Testis (tissue), 3 donors: ENCODE measurements around the gene SURF2. TPM values are rescaled to one million over a fixed set of nuclear protein-coding genes. Genes with fewer than 3 reads are reported as not detected.

Source experiments
- DNase-seq: peaks from one replicate; pipeline ENCODE4 v3.0.0-alpha.2; 2019
- H3K27ac ChIP-seq, 2 donors: fragments of 200-600 bp; sonication (generic); one replicate each; pipeline ENCODE4 v1.5.1; 2019
- H3K27me3 ChIP-seq: fragments of 200-600 bp; sonication (generic); one replicate; pipeline ENCODE4 v1.5.1; 2019
- H3K36me3 ChIP-seq: fragments of 200-600 bp; sonication (generic); one replicate; pipeline ENCODE4 v1.5.1; 2017; ENCODE audit warnings: low read depth; ENCODE audit errors: missing control alignments
- H3K4me1 ChIP-seq: fragments of 200-600 bp; sonication (generic); one replicate; pipeline ENCODE4 v1.5.1; 2019
- H3K4me3 ChIP-seq, 2 donors: fragments of 200-600 bp; sonication (generic); one replicate each; pipeline ENCODE4 v1.5.1; 2017 to 2019
- H3K9me3 ChIP-seq: fragments of 200-600 bp; sonication (generic); one replicate; pipeline ENCODE4 v1.5.1; 2017
- POLR2A ChIP-seq: fragments of 450-650 bp; IDR thresholded peaks from one replicate; pipeline ENCODE4 v1.6.1; 2017; ENCODE audit warnings: antibody characterized with exemption, mild to moderate bottlenecking, moderate library complexity
- WGBS, 2 donors: methylation state at CpG; one replicate each; pipeline ENCODE4 v1.1.5; 2018; 5-methylcytosine and 5-hydroxymethylcytosine counted together
- intact Hi-C: fragments of 100-400 bp; cut with DNase I; formaldehyde crosslinking; loops from one replicate; pipeline ENCODE4 v1.15.1; 2023; ENCODE audit warnings: low total_unique reads
- polyA plus RNA-seq: library from polyadenylated mRNA; stranded (reverse); fragments of 350-450 nt; fragmentation: Illumina TruSeq; extraction: RNeasy Lipid Tissue Mini Kit (QIAGEN cat#74804); gene quantifications from one replicate; pipeline ENCODE4 v1.2.3, GENCODE V29; 2014; ENCODE audit warnings: low read depth, low replicate concordance; ENCODE audit not compliant: insufficient read depth
- total RNA-seq, 2 donors: library from RNA; depleted of rRNA; stranded (reverse); fragments of >200 nt; gene quantifications; one replicate each; pipeline ENCODE4 v1.2.3, GENCODE V29; 2016
- TF ChIP-seq, protein P1 (sequence below), 3 experiments: fragments of 450-650 bp in 2 of 3; fragments of 200-600 bp in 1 of 3; sonication (generic) in 1 of 3; IDR thresholded peaks; one replicate each; pipeline ENCODE4 v1.5.1; 2016 to 2019; ENCODE audit warnings: antibody characterized with exemption in 3 of 3, mild to moderate bottlenecking in 2 of 3, moderate library complexity in 1 of 3

Gene SURF2
- total and polyA plus RNA-seq, 3 donors from 2014 or later: 103 to 160 (median 121) TPM

DNA sequence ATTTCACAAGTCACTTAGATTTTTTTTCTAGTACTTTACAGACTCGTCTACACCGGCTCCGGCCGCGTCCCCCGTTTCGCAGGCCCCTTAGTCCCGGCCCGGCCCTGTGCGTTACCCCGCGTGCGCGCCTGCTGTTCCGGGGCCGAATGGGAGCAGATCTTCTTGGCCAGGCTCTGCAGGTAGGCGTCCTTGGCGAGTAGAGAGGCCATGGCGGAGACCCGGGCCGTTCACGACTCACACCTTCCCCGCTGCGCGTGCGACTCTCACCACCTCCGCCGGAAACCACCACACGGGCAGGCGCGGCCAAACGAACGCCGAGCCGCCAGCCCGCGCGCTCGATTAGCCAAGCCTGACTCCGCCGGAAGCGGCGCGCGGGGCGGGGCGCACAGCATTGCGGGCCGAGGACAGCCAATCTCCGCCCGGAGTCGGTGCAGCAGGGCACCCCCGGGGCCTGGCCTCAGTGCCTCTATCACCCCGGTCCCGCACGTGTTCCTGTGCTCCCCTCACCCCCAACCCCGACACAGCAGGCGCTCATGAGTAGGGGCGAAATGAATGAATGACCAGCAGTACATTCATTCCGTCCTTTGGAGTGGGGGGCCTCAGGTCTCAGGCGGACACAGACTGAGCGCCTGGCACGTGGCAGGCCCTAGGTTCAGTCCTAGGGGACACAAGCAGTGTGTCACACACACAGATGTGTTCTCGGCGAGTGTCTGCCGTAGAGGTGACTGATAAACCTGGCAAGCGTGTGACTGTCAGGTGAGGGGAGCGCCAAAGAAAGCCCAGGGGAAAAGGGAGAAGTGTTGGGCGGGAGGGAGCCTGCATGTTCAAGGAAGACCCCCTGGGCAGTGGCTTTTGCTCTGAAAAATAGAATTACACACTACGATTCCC, 20.2 kb upstream of the SURF2 start, which contains the start of gene SURF6:
TSS of gene SURF6 (minus strand) at position 265 of the 888 bp plus-strand sequence. CDS start at position 209, 56 bp downstream.
- H3K9me3 ChIP-seq: no peaks in the 10 kb centered on the region
- H3K4me1 ChIP-seq: peaks cover 13% of the 10 kb centered on the region
- no peaks in the 10 kb centered on the region for H3K27me3 ChIP-seq
- TF ChIP-seq POLR2A: no peak
- TF ChIP-seq, protein P1, sequence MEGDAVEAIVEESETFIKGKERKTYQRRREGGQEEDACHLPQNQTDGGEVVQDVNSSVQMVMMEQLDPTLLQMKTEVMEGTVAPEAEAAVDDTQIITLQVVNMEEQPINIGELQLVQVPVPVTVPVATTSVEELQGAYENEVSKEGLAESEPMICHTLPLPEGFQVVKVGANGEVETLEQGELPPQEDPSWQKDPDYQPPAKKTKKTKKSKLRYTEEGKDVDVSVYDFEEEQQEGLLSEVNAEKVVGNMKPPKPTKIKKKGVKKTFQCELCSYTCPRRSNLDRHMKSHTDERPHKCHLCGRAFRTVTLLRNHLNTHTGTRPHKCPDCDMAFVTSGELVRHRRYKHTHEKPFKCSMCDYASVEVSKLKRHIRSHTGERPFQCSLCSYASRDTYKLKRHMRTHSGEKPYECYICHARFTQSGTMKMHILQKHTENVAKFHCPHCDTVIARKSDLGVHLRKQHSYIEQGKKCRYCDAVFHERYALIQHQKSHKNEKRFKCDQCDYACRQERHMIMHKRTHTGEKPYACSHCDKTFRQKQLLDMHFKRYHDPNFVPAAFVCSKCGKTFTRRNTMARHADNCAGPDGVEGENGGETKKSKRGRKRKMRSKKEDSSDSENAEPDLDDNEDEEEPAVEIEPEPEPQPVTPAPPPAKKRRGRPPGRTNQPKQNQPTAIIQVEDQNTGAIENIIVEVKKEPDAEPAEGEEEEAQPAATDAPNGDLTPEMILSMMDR (IDR thresholded peaks at IDR 0.05): peak in 1 of 3 experiments; percentile 32
- H3K36me3 ChIP-seq: no peaks in the 10 kb centered on the region
- peak within 1 kb of the TSS in 1 of 2 donors; percentile 71 for H3K27ac ChIP-seq
- H3K4me3 ChIP-seq: peak within 1 kb of the TSS; percentile 84 to 87
- WGBS, 2 donors: 4% methylated on average over 32 to 54 of the region's 70 CpGs
- peak; percentile 94 for DNase-seq
- intact Hi-C loops: no loop called here

DNA sequence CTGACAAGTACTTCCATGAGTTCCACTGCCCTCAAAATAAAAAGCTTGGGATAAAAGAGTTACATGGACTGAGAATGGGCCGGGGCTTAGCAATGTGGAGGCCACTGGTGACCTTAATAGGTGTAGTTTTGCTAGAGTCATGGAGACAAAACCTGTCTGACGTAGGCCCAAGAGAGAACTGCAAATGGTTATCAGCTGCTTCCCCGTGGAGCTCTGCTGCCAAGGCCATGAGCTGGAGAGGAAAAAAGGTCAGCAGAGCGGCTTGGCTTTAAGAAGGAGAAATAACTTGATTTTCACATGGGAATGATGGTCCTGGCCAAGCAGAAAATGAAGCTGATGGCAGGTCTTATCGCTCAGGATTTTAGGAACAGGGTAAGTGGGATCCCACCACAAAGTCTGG, 16.7 kb upstream of the SURF2 start:
- Histone ChIP-seq H3K27me3 (no peaks in the 10 kb centered on the region), H3K36me3 (no peaks in the 10 kb centered on the region), H3K9me3 (no peaks in the 10 kb centered on the region), H3K4me1 (peaks cover 12% of the 10 kb centered on the region), H3K27ac (peak overlapping the region in 1 of 2 donors; percentile 25), H3K4me3 (no peak overlapping the region)
- no peak for TF ChIP-seq POLR2A
- TF ChIP-seq, protein P1 (IDR thresholded peaks at IDR 0.05): no peak
- WGBS, 2 donors: 41 to 48% methylated on average over 5 of the region's 5 CpGs
- DNase-seq: no peak
- intact Hi-C loops: no loop called here

GRCh38 chr9:133340256-133340655, 16.1 kb upstream of the SURF2 start:
- Histone ChIP-seq H3K27ac (no peak overlapping the region), H3K9me3 (no peaks in the 10 kb centered on the region), H3K4me1 (peaks cover 6% of the 10 kb centered on the region), H3K4me3 (no peak overlapping the region), H3K36me3 (no peaks in the 10 kb centered on the region), H3K27me3 (no peaks in the 10 kb centered on the region)
- no peak for TF ChIP-seq POLR2A
- TF ChIP-seq, protein P1 (IDR thresholded peaks at IDR 0.05): no peak
- DNase-seq: no peak
- intact Hi-C loops: no loop called here
- 74 to 80% methylated on average over 3 of the region's 3 CpGs for WGBS, 2 donors

DNA sequence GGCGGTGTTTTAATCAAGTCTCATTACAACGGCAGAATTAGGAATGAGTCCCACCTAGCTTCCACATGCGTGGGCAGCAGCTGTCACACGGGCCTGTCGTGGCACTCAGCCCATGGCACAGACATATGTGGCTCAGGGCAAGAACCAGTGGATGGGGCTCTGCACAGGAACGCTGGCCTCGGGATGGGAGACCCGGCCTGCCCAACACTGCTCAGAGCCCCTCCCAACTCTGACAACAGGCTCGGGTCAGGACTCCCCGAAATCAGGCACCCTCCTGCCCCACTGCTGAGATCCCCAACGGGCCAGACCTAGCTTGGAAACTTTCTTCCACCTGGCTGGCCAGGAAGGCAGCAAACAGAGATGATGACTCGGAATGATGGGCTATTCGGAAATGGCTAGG, 15.4 kb upstream of the SURF2 start:
- no peaks in the 10 kb centered on the region for H3K9me3 ChIP-seq
- no peaks in the 10 kb centered on the region for H3K36me3 ChIP-seq
- H3K27me3 ChIP-seq: no peaks in the 10 kb centered on the region
- H3K4me1 ChIP-seq: peaks cover 6% of the 10 kb centered on the region
- 85 to 91% methylated on average over 7 to 13 of the region's 13 CpGs for WGBS, 2 donors
- H3K27ac ChIP-seq: no peak overlapping the region
- no peak for DNase-seq
- intact Hi-C loops: no loop called here
- H3K4me3 ChIP-seq: no peak overlapping the region
- TF ChIP-seq, protein P1 (IDR thresholded peaks at IDR 0.05): no peak
- TF ChIP-seq POLR2A: no peak
